ENCODE measurements around the gene PPP1R10. TPM values are rescaled to one million over a fixed set of nuclear protein-coding genes. Genes with fewer than 3 reads are reported as not detected.
A peak's percentile ranks its signal among the peaks of the same experiment; 100 is the strongest.

Gene PPP1R10
- total and polyA plus RNA-seq, 2 of the 13 experiments (the other 11 are each of a cell fraction or from before 2014, with no cell fraction given): 26.3 to 38.4 TPM

GRCh38 chr6:30626484-30627366 is 9.7 kb upstream of the PPP1R10 start, which contains the start of gene ATAT1 (continued):
- TF ChIP-seq ZNF362 (CRISPR knock-in tag; IDR thresholded peaks at IDR 0.05; ENCODE audit: borderline replicate concordance) (peak; percentile 58; the same call in 1 of the 2 replicates), SP4 (CRISPR knock-in tag; IDR thresholded peaks at IDR 0.05) (peak; percentile 90), ZNF782 (CRISPR knock-in tag; IDR thresholded peaks at IDR 0.05; ENCODE audit: borderline replicate concordance) (peak; percentile 91; the same call in 1 of the 2 replicates), E2F2 (CRISPR knock-in tag; IDR thresholded peaks at IDR 0.05; ENCODE audit: borderline replicate concordance) (peak; percentile 98; the same call in 1 of the 2 replicates), SNAPC5 (CRISPR knock-in tag; IDR thresholded peaks at IDR 0.05; ENCODE audit: borderline replicate concordance) (peak; percentile 51; the same call in 1 of the 2 replicates), ZFP41 (CRISPR knock-in tag; IDR thresholded peaks at IDR 0.05; ENCODE audit: borderline replicate concordance) (0 out of 2 replicates have a peak, but pooled peaks have one; percentile 45), ZNF639 (CRISPR knock-in tag; conservative IDR thresholded peaks at IDR 0.05) (peak; percentile 72; the same call in 1 of the 2 replicates), MATR3 (CRISPR knock-in tag; IDR thresholded peaks at IDR 0.05) (no peak), MIER2 (CRISPR knock-in tag; IDR thresholded peaks at IDR 0.05) (peak; percentile 44; the same call in 1 of the 2 replicates), ZBTB7A (CRISPR knock-in tag; IDR thresholded peaks at IDR 0.05) (peak; percentile 33; the same call in 1 of the 2 replicates), IRF9 (CRISPR knock-in tag; IDR thresholded peaks at IDR 0.05; ENCODE audit: borderline replicate concordance) (peak; percentile 95; the same call in 1 of the 2 replicates), ZNF652 (CRISPR knock-in tag; IDR thresholded peaks at IDR 0.05; ENCODE audit: borderline replicate concordance, low read depth) (no peak), ZNF737 (CRISPR knock-in tag; IDR thresholded peaks at IDR 0.05; ENCODE audit: borderline replicate concordance) (peak; percentile 76; the same call in 1 of the 2 replicates), CREB3 (CRISPR knock-in tag; IDR thresholded peaks at IDR 0.05) (peak; percentile 35; the same call in 1 of the 2 replicates), RBM22 (optimal IDR thresholded peaks at IDR 0.05; ENCODE audit: low read length) (peak; percentile 99), SALL2 (CRISPR knock-in tag; IDR thresholded peaks at IDR 0.05) (peak; percentile 97), MZF1 (CRISPR knock-in tag; IDR thresholded peaks at IDR 0.05; ENCODE audit: borderline replicate concordance) (peak; percentile 88; the same call in 1 of the 2 replicates), MTF1 (CRISPR knock-in tag; IDR thresholded peaks at IDR 0.05) (no peak)
